NCI-H2196 (cell line): ENCODE measurements around the gene DCHS2.
"Not testable (repeated sequence)": the region's sequence is repeated elsewhere in the genome, so short reads cannot be mapped to it uniquely, and the experiment has no call there.

Source experiments
- DNase-seq: peaks from one replicate; lab custom pipeline; 2025; ENCODE audit not compliant: unreplicated experiment; lab: John Stamatoyannopoulos, UW

The DCHS2 gene

GRCh38 chr4:154230091-154230490, 261.5 kb downstream of the DCHS2 start:
- no peak for DNase-seq

- DNase-seq = no peak
Measured at GRCh38 chr4:154222875-154223274, 268.7 kb downstream of the DCHS2 start.

- no peak for DNase-seq
Measured at GRCh38 chr4:154218051-154218450, 273.5 kb downstream of the DCHS2 start.

GRCh38 chr4:154217384-154217783, 274.2 kb downstream of the DCHS2 start:
- not testable (repeated sequence) for DNase-seq

GRCh38 chr4:154211506-154211905, 280.1 kb downstream of the DCHS2 start:
- DNase-seq = no peak

- no peak for DNase-seq
Measured at GRCh38 chr4:154208424-154208823, 283.2 kb downstream of the DCHS2 start.

- DNase-seq = no peak
Measured at GRCh38 chr4:154205471-154205870, 286.1 kb downstream of the DCHS2 start.

- DNase-seq = no peak
Measured at GRCh38 chr4:154194649-154195048, 296.9 kb downstream of the DCHS2 start.

GRCh38 chr4:154192585-154192984, 299.0 kb downstream of the DCHS2 start:
- DNase-seq = no peak

- no peak for DNase-seq
Measured at GRCh38 chr4:154189346-154189745, 302.3 kb downstream of the DCHS2 start.

- no peak for DNase-seq
Measured at GRCh38 chr4:154186888-154187287, 304.7 kb downstream of the DCHS2 start.

GRCh38 chr4:154186035-154186434, 305.6 kb downstream of the DCHS2 start:
- DNase-seq = no peak

GRCh38 chr4:154184238-154184637, 307.4 kb downstream of the DCHS2 start:
- no peak for DNase-seq

- DNase-seq = no peak
Measured at GRCh38 chr4:154183264-154183663, 308.3 kb downstream of the DCHS2 start.
